Hepatocyte (in vitro differentiated cells): ENCODE measurements around the gene TSFM.

Experiments
- CTCF ChIP-seq: fragments of 200-600 bp; sonication (generic); IDR thresholded peaks from 2 replicates; pipeline ENCODE4 v1.5.1; 2016; ENCODE audit warnings: antibody characterized with exemption, mild to moderate bottlenecking; ENCODE audit not compliant: poor library complexity
- EZH2 ChIP-seq: fragments of 200-600 bp; sonication (generic); IDR thresholded peaks from 2 replicates; pipeline ENCODE4 v1.6.1; 2016; ENCODE audit warnings: antibody characterized with exemption, mild to moderate bottlenecking, borderline replicate concordance
- EZH2phosphoT487 ChIP-seq: fragments of 200-600 bp; sonication (generic); IDR thresholded peaks from one replicate; pipeline ENCODE4 v1.6.1; 2018; ENCODE audit warnings: antibody characterized with exemption, mild to moderate bottlenecking, low read depth, moderate library complexity; ENCODE audit not compliant: unreplicated experiment, severe bottlenecking

- no peak for TF ChIP-seq CTCF
- TF ChIP-seq EZH2: no peak
- TF ChIP-seq EZH2phosphoT487: no peak
Observed at GRCh38 chr12:57845478-57846284, 63.1 kb downstream of the TSFM start.
